Stimulated activated CD4-positive, alpha-beta T cell treated with anti-CD3 and anti-CD28 coated beads, TNF-alpha, amount 100 ng/mL, for 48 hours (primary cell): Measurements from ENCODE around the gene PCGF3.
"Not testable (repeated sequence)": the region's sequence is repeated elsewhere in the genome, so short reads cannot be mapped to it uniquely, and the experiment has no call there.

Experiments
- DNase-seq, 3 donors: peaks; one replicate each; pipeline ENCODE4 v3.0.0-alpha.2; 2020; ENCODE audit warnings: low read depth in 3 of 3

Gene PCGF3

DNA sequence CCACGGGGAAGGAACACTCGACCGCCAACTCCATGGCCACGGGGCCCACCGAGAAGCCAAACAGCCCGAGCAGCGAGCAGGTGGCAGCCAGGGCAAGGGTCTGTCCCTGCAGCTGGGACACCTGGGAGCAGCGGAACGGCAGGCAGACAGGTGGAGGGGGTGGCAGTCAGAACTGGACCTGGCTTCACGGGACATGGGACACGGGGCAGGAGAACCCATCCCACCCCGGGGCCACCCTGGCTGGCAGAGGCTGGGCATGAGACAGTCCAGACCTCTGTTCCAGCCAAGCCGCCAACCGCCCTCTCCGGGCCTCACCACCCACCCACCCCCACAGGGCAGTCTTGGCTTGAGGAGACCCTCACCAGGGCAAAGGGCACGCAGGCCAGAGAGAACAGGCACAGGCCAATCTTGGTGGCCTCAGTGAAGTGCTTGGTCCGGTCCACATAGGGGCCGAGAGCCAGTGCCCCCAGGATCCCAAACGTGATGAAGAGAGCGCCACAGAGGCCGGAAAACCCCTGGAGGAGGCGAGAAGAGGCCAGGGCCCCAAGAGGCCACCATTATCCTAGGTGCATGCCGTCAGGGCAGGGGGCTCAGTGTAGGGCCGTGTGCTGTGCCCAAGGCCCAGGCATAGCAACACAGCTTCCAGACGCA, 22.3 kb upstream of the PCGF3 start:
- DNase-seq, result no peak

DNA sequence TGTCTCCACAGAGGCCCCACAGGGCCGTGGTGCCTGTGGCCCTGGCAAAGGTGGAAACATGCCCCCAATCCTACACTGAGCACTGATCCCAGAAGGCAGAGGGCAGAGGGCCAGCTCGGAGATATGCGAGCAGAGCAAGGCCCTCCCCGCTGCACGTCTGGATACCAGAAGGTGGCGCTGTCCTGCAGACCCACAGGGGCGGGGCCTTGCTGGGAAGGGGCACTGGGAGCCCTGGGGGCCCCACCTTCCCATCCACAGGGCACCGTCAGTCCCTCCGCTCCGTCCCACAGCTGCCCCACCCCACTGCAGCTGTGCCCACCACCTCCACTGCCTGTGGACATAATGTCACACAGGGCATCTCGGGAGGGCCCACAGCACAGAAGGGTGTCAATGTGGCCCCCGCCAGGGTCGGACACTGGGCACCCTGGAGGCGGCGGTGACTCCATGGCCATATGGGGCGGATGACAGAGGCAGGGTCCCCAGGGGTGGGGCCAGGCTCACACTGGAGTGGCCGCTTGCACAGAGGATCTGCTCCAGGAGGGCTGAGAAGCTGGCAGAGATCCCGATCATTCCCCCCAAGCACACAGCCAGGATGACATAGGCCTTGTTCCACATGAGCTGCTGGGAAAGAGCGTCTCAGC, 21.5 kb upstream of the PCGF3 start:
- DNase-seq, result no peak

GRCh38 chr4:684623-685327, 20.9 kb upstream of the PCGF3 start:
- DNase-seq, result no peak

- DNase-seq, result no peak
Observed at GRCh38 chr4:685679-686412, 19.8 kb upstream of the PCGF3 start.

DNA sequence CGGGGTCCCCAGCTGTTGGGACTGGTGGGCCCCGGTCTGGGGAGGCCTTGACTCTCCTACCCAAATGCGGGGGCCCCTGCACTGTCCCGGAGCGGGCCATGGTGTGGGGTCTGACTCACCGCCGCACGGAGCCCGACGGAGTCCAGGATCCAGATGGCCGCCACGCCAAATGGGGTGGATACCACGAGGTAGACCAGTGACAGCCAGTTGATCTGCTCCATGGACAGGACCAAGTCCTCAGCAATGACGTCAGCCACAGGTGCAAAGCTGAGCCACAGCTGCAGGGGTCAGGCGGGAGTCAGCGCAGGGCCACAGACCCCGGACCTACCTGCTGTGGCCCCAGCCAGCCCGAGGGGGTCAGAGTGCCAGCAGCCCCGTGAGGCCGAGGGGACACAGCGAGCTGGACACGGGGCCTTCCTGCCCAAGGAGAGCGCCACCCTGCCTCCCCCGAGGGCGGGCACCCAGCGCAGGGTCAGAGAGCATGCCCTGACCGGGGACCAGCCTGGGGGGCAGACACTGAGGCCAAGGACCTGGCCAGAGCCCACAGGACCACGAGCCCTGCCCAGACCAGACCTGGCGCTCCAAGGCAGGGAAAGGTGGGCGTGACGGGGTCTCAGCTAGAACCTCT, 19.1 kb upstream of the PCGF3 start:
- DNase-seq, result no peak

DNA sequence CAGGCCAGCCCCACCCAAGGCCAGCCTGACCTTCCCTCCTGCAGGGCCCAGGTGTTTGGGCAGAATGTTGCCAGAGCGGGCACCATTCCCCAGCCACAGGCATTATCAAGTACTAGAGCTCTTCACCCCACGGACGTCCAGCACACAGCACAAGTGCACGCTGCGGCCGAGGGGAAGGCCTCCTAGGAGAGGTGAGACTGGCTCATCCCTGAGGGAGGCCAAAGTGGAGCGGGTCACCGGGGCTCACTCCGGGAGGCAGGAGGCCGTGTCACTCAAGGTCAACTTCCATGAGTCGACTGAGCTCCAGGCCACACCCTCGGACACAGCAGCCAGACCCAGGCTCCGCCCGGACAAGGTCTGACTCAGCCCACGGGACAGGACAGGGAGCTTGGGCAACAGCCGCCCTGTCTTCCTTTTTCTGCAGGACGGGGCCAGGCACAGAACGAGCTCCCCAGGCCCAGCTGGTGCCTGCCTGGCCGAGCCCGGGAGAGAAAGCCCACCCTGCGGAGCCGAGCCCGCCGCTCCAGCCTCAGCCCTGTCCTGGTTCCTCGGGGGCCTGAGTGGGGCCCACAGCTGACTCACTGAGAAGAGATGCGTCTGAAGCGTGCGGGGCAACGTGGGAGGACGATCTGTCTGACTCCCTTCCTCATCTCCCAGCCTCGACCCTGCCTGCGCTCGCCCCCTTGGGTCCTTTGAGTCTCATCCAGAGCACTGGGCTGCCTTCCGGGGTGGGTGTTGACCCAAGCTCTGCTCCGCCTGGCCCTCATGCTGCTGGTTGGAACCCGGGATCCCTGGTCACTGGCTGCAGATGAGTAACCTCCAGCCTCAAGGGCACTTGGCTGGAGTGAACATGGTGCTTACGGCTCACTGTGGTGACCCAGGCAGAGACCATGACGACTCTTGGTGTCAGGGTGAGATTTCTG, 18.3 kb upstream of the PCGF3 start:
- DNase-seq, result no peak

- DNase-seq, result no peak
Observed at GRCh38 chr4:687971-688853, 17.4 kb upstream of the PCGF3 start.

DNA sequence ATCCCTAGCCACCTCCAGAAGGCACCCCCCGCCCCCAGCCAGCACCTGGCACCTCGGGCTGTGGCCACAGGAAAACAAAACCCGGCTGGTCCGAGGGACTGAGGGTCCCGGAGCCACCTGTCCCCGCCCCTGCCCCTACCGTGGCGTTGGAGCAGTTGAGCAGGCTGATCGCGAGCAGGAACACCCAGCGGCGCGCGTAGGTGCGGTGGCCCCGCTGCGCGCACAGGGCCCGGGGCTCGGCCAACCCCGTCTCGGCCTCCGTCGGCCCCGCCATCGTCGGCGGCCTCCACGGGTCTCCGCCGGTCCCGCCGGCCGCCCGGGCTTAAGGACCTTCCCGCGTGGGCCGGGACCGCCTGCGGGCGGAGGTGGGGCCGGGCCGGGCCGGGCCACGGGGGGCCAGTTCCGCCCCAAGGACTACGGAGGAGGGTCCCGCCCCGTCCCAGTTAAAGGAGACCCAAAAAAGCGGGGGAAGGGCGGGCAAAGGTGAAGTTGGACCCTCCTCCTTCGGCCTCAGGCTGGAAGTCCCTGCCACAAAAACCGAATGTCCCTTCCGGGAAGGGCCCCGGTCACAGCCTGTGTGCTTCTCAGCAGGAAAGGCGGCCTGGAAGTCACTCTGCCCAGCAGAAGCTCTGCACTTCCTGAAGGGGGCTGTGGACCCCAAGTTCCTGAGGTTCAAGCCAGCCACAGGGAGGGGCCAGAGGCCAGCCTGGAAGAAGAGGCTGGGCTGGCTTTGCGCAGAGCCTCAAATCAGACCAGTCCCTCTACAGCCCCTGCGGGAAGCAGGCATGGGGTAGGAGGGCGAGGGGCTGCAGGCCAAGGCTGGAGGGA, 16.6 kb upstream of the PCGF3 start, which contains the start of gene SLC49A3:
TSS of gene SLC49A3 (minus strand) at position 298 of the 828 bp plus-strand sequence. CDS start at position 274, 24 bp downstream.
- no peak for DNase-seq

GRCh38 chr4:689723-690122, 15.9 kb upstream of the PCGF3 start:
- no peak for DNase-seq

DNA sequence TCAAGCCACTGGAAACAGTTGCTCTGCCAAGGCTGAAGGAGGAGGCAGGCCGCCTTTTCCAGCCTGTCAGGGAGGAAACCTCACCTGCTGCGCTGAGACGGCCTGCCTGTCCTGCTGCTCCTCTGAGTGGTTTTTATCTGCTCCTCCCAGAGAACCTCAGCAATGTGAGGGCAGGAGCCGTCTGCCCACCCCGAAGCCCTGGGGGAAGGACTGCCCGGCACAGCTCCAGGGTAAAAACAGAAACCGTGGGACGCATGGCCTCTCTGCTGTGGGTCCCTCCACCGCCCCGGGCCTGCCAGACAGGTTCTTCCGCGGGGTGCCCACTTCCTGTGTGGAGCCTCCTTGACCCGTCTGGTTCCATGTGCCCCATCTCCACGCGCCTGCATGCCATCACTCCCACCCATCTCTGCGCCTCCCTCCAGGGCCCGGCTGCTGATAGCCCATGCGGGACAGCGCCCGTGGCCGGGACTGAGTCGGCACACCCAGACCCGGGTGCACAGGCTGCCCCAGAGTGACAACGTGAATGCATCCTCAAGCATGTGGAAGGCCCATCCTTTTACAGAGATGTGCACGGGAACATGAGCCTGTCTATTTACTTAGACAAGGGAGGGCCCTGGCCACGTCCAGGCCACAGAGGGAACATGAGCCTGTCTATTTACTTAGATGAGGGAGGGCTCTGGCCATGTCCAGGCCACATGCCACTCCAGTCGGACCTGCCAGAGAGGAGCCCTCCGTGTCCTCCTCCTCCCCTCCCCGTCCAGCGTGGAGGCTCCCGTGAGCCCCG, 12.7 kb upstream of the PCGF3 start:
- no peak for DNase-seq

GRCh38 chr4:694341-694940, 11.2 kb upstream of the PCGF3 start:
- not testable (repeated sequence) for DNase-seq

- DNase-seq, result no peak
Observed at GRCh38 chr4:699816-700580, 5.6 kb upstream of the PCGF3 start.

GRCh38 chr4:700587-701264, 4.9 kb upstream of the PCGF3 start:
- no peak for DNase-seq

DNA sequence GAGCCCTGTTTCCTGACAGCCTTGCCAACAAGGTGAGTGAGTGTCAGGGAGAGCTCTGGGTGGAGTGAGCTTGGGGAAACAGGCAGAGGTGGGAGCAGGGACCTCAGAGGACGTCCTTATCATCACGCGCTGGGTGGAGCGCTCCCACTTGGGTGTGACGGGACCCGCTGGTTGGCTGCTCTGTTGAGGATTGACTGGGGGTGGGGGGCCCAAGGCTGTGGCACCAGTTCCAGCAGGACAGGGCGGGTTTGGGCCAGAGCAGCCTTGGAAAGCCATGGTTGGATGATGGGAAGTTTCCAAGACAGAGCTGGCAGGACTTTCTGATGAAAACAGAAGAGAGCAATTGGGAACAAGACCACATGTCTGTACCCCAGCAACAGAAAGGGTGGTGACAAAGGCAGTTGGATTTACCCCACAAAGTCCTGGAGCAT, 3.0 kb upstream of the PCGF3 start:
- DNase-seq, result no peak

- DNase-seq, result no peak
Observed at GRCh38 chr4:703336-704197, 2.1 kb upstream of the PCGF3 start.
